SK-N-SH (cell line): Measurements from ENCODE around the gene SIKE1. TPM values are rescaled to one million over a fixed set of nuclear protein-coding genes. Genes with fewer than 3 reads are reported as not detected.

ENCODE experiments used
- CTCF ChIA-PET: fragments of 300-600, 350-600 bp; formaldehyde crosslinking; extraction: SDS; loops from one replicate; lab custom pipeline; 2021; lab: Yijun Ruan, JAX
- POLR2A ChIA-PET: fragments of 350-600 bp; sonication (Branson Sonifier 250); formaldehyde crosslinking; extraction: SDS; loops from one replicate; lab custom pipeline; 2020; ENCODE audit warnings: antibody characterized with exemption, inconsistent platforms; lab: Yijun Ruan, JAX
- DNase-seq: peaks from one replicate; pipeline ENCODE4 v3.0.0; 2012
- H2AFZ ChIP-seq: fragments of 200-600 bp; sonication (generic); 2 replicates; pipeline ENCODE4 v1.8.1; 2016; ENCODE audit warnings: antibody characterized with exemption, mild to moderate bottlenecking, low read depth
- H3F3A ChIP-seq: fragments of 200-600 bp; sonication (generic); replicated peaks from 2 replicates; pipeline ENCODE3; 2016; ENCODE audit warnings: antibody characterized with exemption, mild to moderate bottlenecking; ENCODE audit not compliant: insufficient read depth
- H3K27ac ChIP-seq, 2 experiments: fragments of 200-500 bp in 1 of 2; fragments of 200-600 bp in 1 of 2; sonication (Bioruptor generic) in 1 of 2; sonication (generic), shearing (Covaris generic) in 1 of 2; 2 replicates each; pipeline versions ENCODE4 v1.5.1 to v1.6.1; 2014 to 2016; ENCODE audit warnings: low read depth in 2 of 2, inconsistent platforms in 1 of 2, low read length in 1 of 2, mild to moderate bottlenecking in 1 of 2, mixed read lengths in 1 of 2
- H3K27me3 ChIP-seq: fragments of 200-600 bp; sonication (generic), shearing (Covaris generic); 2 replicates; pipeline ENCODE4 v1.6.1; 2016; ENCODE audit warnings: mixed run types; ENCODE audit not compliant: insufficient read depth
- H3K36me3 ChIP-seq, 2 experiments: fragments of 200-500 bp in 1 of 2; fragments of 200-600 bp in 1 of 2; sonication (Bioruptor generic) in 1 of 2; sonication (generic) in 1 of 2; replicated peaks in 1 of 2; 2 replicates each; pipeline versions ENCODE3 to v1.5.1; 2014 to 2016; ENCODE audit warnings: low read length in 1 of 2, mild to moderate bottlenecking in 1 of 2; ENCODE audit not compliant: insufficient read depth in 2 of 2, control insufficient read depth in 1 of 2
- H3K4me1 ChIP-seq, 2 experiments: fragments of 200-500 bp in 1 of 2; fragments of 200-600 bp in 1 of 2; sonication (Bioruptor generic) in 1 of 2; sonication (generic), shearing (Covaris generic) in 1 of 2; 2 replicates each; pipeline versions ENCODE4 v1.5.1 to v1.6.1; 2014 to 2016; ENCODE audit warnings: low read depth in 1 of 2, low read length in 1 of 2, mixed run types in 1 of 2; ENCODE audit not compliant: insufficient read depth in 2 of 2, control insufficient read depth in 1 of 2
- H3K4me2 ChIP-seq: fragments of 200-600 bp; sonication (generic), shearing (Covaris generic); 2 replicates; pipeline ENCODE4 v1.6.1; 2017; ENCODE audit warnings: mixed run types
- H3K4me3 ChIP-seq, 2 experiments: fragments of 200-500 bp in 1 of 2; fragments of 200-600 bp in 1 of 2; sonication (Bioruptor generic) in 1 of 2; sonication (generic), shearing (Covaris generic) in 1 of 2; 2 replicates each; pipeline versions ENCODE4 v1.5.1 to v1.8.1; 2014 to 2016; ENCODE audit warnings: low read depth in 2 of 2, inconsistent platforms in 1 of 2, low read length in 1 of 2, mild to moderate bottlenecking in 1 of 2, mixed read lengths in 1 of 2, moderate library complexity in 1 of 2
- H3K79me2 ChIP-seq: fragments of 200-600 bp; sonication (generic); 2 replicates; pipeline ENCODE4 v1.8.1; 2017; ENCODE audit warnings: mild to moderate bottlenecking; ENCODE audit not compliant: insufficient read depth
- H3K9ac ChIP-seq: fragments of 200-600 bp; sonication (generic); 2 replicates; pipeline ENCODE4 v1.6.1; 2017; ENCODE audit warnings: mixed run types
- H3K9me2 ChIP-seq: fragments of 200-600 bp; sonication (generic); 2 replicates; pipeline ENCODE4 v1.6.1; 2017; ENCODE audit warnings: mixed run types
- H3K9me3 ChIP-seq: fragments of 200-600 bp; sonication (generic); 2 replicates; pipeline ENCODE4 v1.6.1; 2017; ENCODE audit warnings: mixed run types, mild to moderate bottlenecking, moderate library complexity
- H4K20me1 ChIP-seq: fragments of 200-600 bp; sonication (generic); 2 replicates; pipeline ENCODE4 v1.6.1; 2017; ENCODE audit warnings: mild to moderate bottlenecking, mixed run types; ENCODE audit not compliant: insufficient read depth
- FOXJ3 ChIP-seq: sonication (generic); formaldehyde crosslinking; IDR thresholded peaks from 2 replicates; pipeline ENCODE4 v1.5.1; 2020; ENCODE audit warnings: mild to moderate bottlenecking, missing genetic modification reagents
- FOXM1 ChIP-seq: IDR thresholded peaks from 2 replicates; pipeline ENCODE4 v1.4.0; 2012; ENCODE audit warnings: low read depth, mild to moderate bottlenecking
- GABPA ChIP-seq: IDR thresholded peaks from 2 replicates; pipeline ENCODE4 v1.4.0; 2012; ENCODE audit warnings: low read depth, mild to moderate bottlenecking
- JUND ChIP-seq: IDR thresholded peaks from 2 replicates; pipeline ENCODE4 v1.4.0; 2012
- MXI1 ChIP-seq: IDR thresholded peaks from 2 replicates; pipeline ENCODE4 v1.6.1; 2012; ENCODE audit warnings: mild to moderate bottlenecking, low read depth, low read length, improper control_type of control experiment
- NFIC ChIP-seq: IDR thresholded peaks from 2 replicates; pipeline ENCODE4 v1.4.0; 2012; ENCODE audit warnings: borderline replicate concordance
- POLR2AphosphoS5 ChIP-seq: IDR thresholded peaks from 2 replicates; pipeline ENCODE4 v1.6.1; 2012; ENCODE audit warnings: low read depth, low read length
- RAD21 ChIP-seq: IDR thresholded peaks from 2 replicates; pipeline ENCODE4 v1.6.1; 2012; ENCODE audit warnings: mild to moderate bottlenecking, low read length
- RCOR1 ChIP-seq: fragments of 150-350 bp; IDR thresholded peaks from 2 replicates; pipeline ENCODE4 v1.6.1; 2017; ENCODE audit warnings: antibody characterized with exemption, low read length
- RFX5 ChIP-seq: IDR thresholded peaks from 2 replicates; pipeline ENCODE4 v1.6.1; 2012; ENCODE audit warnings: mild to moderate bottlenecking, improper control_type of control experiment, low read length
- SMC3 ChIP-seq: IDR thresholded peaks from 2 replicates; pipeline ENCODE4 v1.6.1; 2012; ENCODE audit warnings: low read depth, low read length, improper control_type of control experiment
- TAF1 ChIP-seq: IDR thresholded peaks from 2 replicates; pipeline ENCODE4 v1.6.1; 2012; ENCODE audit warnings: low read depth, mild to moderate bottlenecking, low read length, moderate library complexity, borderline replicate concordance
- whole genome bisulfite sequencing: methylation state at CpG from one replicate; pipeline ENCODE4 v1.1.6; 2017; ENCODE audit warnings: low lambda C conversion rate; 5-methylcytosine and 5-hydroxymethylcytosine counted together
- polyA plus RNA-seq, 3 experiments: library from polyadenylated mRNA; depleted of rRNA; stranded (reverse); fragments of >200 nt; gene quantifications; 2 replicates each; pipeline ENCODE4 v1.2.3, GENCODE V29; 2012
- TF ChIP-seq, protein P1 (sequence below): IDR thresholded peaks from 2 replicates; pipeline ENCODE4 v1.6.1; 2012; ENCODE audit warnings: mild to moderate bottlenecking, low read depth, low read length, moderate library complexity
- TF ChIP-seq, protein P2 (sequence below): fragments of 150-350 bp; IDR thresholded peaks from 2 replicates; pipeline ENCODE4 v1.6.1; 2016; ENCODE audit warnings: mild to moderate bottlenecking, low read depth, low read length

SIKE1 gene
- polyA plus RNA-seq, 1 of the 3 experiments (the other 2 are of a cell fraction), result 41.1 TPM

DNA sequence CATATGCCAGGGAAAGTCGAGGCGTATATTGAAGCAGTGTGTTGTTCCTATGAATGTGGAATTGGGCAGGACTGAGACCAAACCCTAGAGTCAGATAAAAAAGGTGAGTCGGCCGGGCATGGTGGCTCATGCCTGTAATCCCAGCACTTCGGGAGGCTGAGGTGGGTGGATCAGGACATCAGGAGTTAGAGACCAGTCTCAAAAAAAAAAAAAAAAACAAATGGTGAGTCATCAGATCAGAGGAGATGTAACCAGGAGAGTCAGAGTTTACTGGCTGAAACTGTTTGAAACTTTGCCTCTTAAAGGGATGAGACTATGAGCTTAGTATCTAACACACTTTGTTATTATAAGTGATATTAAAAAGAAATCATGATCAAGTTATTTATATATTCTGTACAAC lies 47.8 kb upstream of the SIKE1 start (continued):
- TF ChIP-seq, protein P1, sequence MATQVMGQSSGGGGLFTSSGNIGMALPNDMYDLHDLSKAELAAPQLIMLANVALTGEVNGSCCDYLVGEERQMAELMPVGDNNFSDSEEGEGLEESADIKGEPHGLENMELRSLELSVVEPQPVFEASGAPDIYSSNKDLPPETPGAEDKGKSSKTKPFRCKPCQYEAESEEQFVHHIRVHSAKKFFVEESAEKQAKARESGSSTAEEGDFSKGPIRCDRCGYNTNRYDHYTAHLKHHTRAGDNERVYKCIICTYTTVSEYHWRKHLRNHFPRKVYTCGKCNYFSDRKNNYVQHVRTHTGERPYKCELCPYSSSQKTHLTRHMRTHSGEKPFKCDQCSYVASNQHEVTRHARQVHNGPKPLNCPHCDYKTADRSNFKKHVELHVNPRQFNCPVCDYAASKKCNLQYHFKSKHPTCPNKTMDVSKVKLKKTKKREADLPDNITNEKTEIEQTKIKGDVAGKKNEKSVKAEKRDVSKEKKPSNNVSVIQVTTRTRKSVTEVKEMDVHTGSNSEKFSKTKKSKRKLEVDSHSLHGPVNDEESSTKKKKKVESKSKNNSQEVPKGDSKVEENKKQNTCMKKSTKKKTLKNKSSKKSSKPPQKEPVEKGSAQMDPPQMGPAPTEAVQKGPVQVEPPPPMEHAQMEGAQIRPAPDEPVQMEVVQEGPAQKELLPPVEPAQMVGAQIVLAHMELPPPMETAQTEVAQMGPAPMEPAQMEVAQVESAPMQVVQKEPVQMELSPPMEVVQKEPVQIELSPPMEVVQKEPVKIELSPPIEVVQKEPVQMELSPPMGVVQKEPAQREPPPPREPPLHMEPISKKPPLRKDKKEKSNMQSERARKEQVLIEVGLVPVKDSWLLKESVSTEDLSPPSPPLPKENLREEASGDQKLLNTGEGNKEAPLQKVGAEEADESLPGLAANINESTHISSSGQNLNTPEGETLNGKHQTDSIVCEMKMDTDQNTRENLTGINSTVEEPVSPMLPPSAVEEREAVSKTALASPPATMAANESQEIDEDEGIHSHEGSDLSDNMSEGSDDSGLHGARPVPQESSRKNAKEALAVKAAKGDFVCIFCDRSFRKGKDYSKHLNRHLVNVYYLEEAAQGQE, result no peak
- TF ChIP-seq FOXJ3 (CRISPR knock-in tag), result no peak
- TF ChIP-seq NFIC, result no peak

DNA sequence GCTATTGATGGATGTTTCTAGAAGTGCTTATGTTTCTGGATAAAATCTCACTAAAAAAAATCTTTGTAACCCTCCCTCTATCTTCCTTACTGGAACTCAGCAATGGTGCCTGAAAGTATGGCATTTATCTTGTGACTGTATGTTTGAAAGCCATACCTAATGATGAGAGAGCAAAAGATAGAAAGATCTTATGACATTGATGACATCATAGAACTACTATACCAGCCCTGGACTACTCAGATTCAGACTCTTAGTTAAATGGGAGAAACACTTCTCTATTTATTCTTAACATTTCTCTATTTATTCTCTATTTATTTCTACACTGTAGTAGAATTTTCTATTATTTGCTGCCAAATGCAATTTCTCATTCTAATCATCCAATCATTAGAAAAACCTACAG lies 41.5 kb upstream of the SIKE1 start:
- POLR2A ChIA-PET, result no interaction called here
- CTCF ChIA-PET, result no interaction called here
- no peak for DNase-seq

DNA sequence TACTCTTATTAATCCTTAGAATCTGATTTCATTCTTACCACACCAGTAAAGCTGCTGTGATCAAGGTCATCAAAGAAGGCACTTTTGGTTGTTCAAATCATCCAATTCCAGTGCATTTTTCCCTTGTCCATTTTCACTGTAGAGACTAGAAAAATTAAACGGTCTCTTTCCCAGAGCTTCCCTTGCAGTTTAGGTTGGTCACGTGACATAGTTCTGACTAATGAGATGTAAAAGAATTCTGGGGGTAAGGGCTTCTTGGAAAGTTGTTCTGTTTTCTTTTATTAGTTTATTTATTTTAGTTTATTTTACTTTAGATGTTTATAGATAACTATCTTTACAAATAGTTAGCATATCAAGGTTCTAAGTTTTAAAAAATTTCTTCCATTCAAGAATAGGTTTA lies 39.9 kb upstream of the SIKE1 start:
- no peak for DNase-seq
- no peaks in the 10 kb centered on the region for H3K4me1 ChIP-seq
- POLR2A ChIA-PET, result no interaction called here
- no peak overlapping the region for H3K4me2 ChIP-seq
- no peaks in the 10 kb centered on the region for H3K9me2 ChIP-seq
- no peak overlapping the region for H3K27ac ChIP-seq
- 3% methylated on average over 2 of the region's 2 CpGs for WGBS
- TF ChIP-seq SMC3, result no peak
- TF ChIP-seq RCOR1, result no peak
- TF ChIP-seq FOXM1, result no peak
- TF ChIP-seq MXI1, result no peak
- no peak overlapping the region for H3K4me3 ChIP-seq
- CTCF ChIA-PET, result no interaction called here
- H3K79me2 ChIP-seq, result no peaks in the 10 kb centered on the region
- H3K9me3 ChIP-seq, result no peaks in the 10 kb centered on the region
- H3K36me3 ChIP-seq, result no peaks in the 10 kb centered on the region
- H3F3A ChIP-seq, result no peaks in the 10 kb centered on the region
- H4K20me1 ChIP-seq, result no peaks in the 10 kb centered on the region
- H3K27me3 ChIP-seq, result no peaks in the 10 kb centered on the region
- H2AFZ ChIP-seq, result no peak overlapping the region
- H3K9ac ChIP-seq, result no peak overlapping the region

More for the DNA sequence above, 41.5 kb upstream of the SIKE1 start:
- H3K9me2 ChIP-seq, result no peaks in the 10 kb centered on the region
- H3K4me1 ChIP-seq, result no peaks in the 10 kb centered on the region
- no peaks in the 10 kb centered on the region for H4K20me1 ChIP-seq
- H3K4me2 ChIP-seq, result no peak overlapping the region
- H3K9ac ChIP-seq, result no peak overlapping the region
- no peak overlapping the region for H3K27ac ChIP-seq
- H3F3A ChIP-seq, result no peaks in the 10 kb centered on the region
- no peak overlapping the region for H3K4me3 ChIP-seq
- no peaks in the 10 kb centered on the region for H3K9me3 ChIP-seq
- H2AFZ ChIP-seq, result no peak overlapping the region
- H3K79me2 ChIP-seq, result no peaks in the 10 kb centered on the region
- H3K27me3 ChIP-seq, result no peaks in the 10 kb centered on the region
- no peaks in the 10 kb centered on the region for H3K36me3 ChIP-seq
- TF ChIP-seq RAD21, result no peak

DNA sequence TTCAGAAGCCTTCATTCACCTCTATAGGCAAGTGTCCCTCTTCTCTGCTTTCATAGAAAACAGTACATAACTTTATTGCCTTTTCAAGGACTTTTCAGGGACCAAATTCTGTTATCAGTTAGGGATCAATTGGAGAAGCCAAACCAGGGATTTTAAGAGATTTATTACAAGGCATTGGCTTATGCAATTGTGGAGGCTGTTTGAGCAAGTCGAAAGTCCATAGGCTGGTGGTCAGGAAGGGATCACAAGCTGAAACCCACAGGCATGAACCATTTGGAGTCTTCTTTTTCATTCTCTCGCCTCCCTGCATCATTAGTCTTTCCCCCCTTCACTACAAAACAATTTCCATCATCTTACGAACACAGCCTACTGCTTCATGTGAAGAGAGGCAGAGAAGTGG lies 39.4 kb upstream of the SIKE1 start:
- H3K9ac ChIP-seq, result no peak overlapping the region
- H3K4me1 ChIP-seq, result no peaks in the 10 kb centered on the region
- no peak overlapping the region for H3K4me3 ChIP-seq
- H2AFZ ChIP-seq, result no peak overlapping the region
- no peak for DNase-seq
- no peak overlapping the region for H3K27ac ChIP-seq
- no peaks in the 10 kb centered on the region for H3K9me2 ChIP-seq
- ChIA-PET CTCF (no interaction called here), POLR2A (no interaction called here)
- H3F3A ChIP-seq, result no peaks in the 10 kb centered on the region
- no peak overlapping the region for H3K4me2 ChIP-seq
- no peaks in the 10 kb centered on the region for H3K79me2 ChIP-seq
- H3K27me3 ChIP-seq, result no peaks in the 10 kb centered on the region
- no peaks in the 10 kb centered on the region for H3K9me3 ChIP-seq
- 6% methylated on average over 3 of the region's 3 CpGs for WGBS
- H4K20me1 ChIP-seq, result no peaks in the 10 kb centered on the region
- H3K36me3 ChIP-seq, result no peaks in the 10 kb centered on the region
- no peak for TF ChIP-seq TAF1
- TF ChIP-seq RFX5, result no peak
- TF ChIP-seq, protein P1, result no peak
- no peak for TF ChIP-seq POLR2AphosphoS5
- TF ChIP-seq GABPA, result no peak
- TF ChIP-seq JUND, result no peak
- TF ChIP-seq, protein P2, sequence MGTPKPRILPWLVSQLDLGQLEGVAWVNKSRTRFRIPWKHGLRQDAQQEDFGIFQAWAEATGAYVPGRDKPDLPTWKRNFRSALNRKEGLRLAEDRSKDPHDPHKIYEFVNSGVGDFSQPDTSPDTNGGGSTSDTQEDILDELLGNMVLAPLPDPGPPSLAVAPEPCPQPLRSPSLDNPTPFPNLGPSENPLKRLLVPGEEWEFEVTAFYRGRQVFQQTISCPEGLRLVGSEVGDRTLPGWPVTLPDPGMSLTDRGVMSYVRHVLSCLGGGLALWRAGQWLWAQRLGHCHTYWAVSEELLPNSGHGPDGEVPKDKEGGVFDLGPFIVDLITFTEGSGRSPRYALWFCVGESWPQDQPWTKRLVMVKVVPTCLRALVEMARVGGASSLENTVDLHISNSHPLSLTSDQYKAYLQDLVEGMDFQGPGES, result no peak
- TF ChIP-seq NFIC, result no peak
